HPDE6-E6E7 (cell line): ENCODE data around the gene AMBRA1.

Source experiments
- DNase-seq: peaks from one replicate; pipeline ENCODE4 v3.0.0; 2011; ENCODE audit warnings: missing footprints; ENCODE audit errors: extremely low spot score

The AMBRA1 gene

GRCh38 chr11:46444305-46444704 is 149.5 kb downstream of the AMBRA1 start:
- no peak for DNase-seq

- DNase-seq = no peak
Measured at GRCh38 chr11:46438211-46438610, 155.6 kb downstream of the AMBRA1 start.

- no peak for DNase-seq
Measured at GRCh38 chr11:46437122-46437689, 156.6 kb downstream of the AMBRA1 start.

DNA sequence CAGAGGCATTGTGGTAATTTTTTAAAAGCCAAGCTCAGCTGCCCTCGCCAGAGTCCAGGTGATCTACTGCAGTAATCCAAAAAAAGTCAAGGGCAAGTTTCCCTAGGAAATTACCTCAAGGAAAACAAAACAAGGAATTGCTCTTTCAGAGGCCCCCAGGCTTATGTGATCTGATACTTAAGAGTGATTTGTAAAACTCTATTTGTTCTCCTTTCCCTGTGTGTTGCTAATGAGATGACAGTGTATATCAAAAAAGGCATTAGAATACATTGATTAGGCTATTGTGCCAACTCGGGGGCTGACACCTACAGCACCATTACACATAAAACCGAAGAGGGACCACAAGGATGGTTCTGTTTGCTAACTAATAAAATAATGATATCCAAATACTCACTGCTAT is 157.7 kb downstream of the AMBRA1 start:
- DNase-seq = no peak

DNA sequence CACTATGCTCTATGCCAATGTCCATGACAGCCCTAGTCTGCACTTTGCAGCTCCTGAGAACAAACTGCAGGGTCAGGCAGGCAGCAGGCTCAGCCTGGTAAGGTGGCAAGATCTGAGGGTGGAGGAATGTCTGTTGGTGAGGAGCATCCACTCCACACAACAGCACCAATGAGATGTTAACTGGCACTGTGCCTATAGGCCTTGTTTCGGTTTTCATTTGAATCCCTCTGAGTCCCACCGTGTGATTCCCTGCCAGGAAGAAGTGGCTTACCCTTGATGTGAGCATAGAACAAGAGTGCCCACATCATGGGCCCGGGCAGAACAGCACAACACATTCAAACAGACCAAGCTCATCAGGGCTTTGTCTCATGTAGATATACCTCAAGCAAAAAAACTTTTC is 158.1 kb downstream of the AMBRA1 start:
- no peak for DNase-seq

DNA sequence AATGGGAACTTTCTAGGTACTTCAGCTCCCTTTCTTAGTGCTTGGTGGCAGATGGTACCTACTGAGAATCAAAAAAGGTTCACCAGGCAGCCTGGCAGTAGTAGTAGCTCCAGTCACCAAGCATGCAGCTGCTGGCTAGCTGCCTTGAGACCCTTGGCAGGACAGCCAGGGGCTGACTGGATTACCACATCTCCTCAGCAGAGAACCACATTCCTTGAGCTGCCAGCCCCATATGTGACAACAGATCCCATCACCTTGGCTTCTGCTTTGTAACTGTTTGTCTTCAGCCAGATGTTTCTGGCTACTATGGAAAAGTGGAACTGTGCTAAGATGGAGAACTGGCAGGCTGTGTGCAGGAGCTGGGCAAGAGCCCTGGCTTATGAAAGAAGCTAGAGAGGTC is 162.6 kb downstream of the AMBRA1 start:
- no peak for DNase-seq

DNA sequence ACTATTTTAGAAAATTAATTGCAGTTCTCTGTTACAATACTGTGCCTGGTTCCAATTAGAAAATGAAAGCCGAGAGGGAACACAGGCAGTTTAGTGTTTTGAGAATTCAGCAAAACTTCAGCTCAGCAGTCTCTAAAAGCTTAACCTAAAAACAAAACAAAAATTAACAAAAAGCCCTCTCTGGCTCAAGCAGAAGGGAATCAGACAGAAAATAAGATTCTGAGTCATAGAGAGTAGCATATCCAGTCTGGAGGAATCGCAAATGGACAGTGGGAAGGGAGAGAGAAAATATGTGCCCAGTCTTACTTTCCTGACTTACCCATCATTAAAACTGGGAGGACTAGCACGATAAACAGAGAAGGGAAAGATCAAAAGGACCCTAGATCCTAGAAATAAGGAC is 164.1 kb downstream of the AMBRA1 start:
- DNase-seq = no peak

DNA sequence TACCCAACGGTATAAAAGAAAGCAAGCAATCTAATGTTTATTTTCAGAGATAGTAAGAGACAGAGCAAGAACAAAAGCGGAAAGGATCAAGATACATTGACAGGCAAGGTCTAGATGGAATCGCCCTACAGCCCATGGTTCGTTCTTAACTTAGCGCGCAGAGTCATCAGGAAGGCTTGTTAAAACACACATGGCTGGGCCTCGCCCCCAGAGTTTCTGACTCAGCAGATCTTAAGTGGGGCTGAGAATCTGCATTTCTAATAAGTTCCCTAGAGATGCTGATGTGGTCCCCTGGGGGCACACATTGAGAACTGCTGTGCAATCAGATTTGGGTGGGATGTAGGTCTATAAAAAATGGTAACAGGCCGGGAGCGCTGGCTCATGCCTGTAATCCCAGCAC is 166.5 kb downstream of the AMBRA1 start:
- no peak for DNase-seq

- no peak for DNase-seq
Measured at GRCh38 chr11:46426233-46426991, 167.4 kb downstream of the AMBRA1 start.

DNA sequence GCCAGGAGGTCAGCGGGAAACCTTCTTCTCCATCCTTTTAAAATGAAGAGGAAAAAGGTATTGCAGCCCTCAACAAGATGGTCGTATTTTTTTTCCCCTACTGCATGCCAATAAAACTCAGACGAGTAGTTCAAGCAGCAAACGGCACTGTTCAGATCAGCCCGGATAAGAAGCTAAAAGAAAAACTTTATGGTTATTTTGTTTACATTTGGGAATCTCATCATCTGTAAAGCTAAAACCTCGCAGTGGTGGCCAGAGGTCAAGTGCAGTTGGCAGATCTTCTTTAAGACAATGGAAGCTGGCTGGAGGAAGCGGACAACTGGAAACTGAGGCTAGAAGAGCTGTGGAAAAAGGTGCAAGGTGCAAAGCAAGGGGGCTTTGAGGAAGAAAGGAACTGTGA is 171.2 kb downstream of the AMBRA1 start:
- DNase-seq = no peak

DNA sequence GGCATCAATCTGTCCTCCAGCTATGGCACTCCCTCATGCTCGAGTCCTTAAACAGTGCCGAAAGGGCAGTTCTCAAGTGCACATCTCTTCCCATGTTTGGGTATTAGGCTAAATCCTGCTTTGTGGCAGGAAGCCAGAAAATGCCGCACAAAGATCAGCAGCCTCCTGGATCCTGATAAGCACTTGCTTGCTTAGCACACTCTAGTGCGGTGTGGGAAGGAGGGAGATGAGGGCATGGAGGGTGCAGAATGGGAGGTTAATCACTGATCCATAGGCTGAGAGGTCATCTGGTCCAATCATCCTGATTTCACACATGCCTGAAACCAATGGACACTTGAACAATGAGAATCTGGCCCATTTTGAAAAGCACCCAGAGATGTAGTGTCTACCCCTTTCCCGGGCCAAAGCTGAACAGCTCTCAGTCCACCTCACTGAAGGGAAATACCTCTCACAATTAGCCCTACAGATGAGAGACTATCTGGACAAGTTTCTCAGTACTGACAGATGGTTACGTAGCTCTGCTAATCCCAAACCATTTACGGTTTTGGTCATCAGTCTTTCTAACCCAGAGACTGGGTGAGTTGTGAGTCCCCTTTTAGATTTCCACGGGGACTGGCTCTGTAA is 172.5 kb downstream of the AMBRA1 start:
- DNase-seq = no peak

- DNase-seq = no peak
Measured at GRCh38 chr11:46420513-46420912, 173.3 kb downstream of the AMBRA1 start.

- no peak for DNase-seq
Measured at GRCh38 chr11:46418751-46419150, 175.1 kb downstream of the AMBRA1 start.

GRCh38 chr11:46417711-46418110 is 176.1 kb downstream of the AMBRA1 start:
- DNase-seq = no peak

GRCh38 chr11:46414879-46415278 is 178.9 kb downstream of the AMBRA1 start:
- DNase-seq = no peak

DNA sequence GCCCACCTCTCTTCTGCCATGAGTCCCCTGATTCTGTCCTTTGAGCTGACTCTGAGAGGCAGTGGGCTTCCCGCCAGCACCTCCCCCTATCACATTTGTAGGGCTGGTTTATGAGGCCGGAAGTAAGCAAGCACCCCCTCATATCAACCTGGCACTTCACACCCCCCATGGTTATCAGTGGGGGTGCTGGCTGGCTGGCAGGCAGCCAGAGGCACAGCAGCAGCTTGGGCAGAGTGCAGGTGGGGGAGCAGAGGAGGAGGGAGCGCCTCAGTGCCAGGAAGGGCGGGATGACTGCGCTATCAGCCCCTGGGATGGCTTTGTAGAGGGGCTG is 179.4 kb downstream of the AMBRA1 start:
- no peak for DNase-seq

- no peak for DNase-seq
Measured at GRCh38 chr11:46413760-46414465, 179.9 kb downstream of the AMBRA1 start.

DNA sequence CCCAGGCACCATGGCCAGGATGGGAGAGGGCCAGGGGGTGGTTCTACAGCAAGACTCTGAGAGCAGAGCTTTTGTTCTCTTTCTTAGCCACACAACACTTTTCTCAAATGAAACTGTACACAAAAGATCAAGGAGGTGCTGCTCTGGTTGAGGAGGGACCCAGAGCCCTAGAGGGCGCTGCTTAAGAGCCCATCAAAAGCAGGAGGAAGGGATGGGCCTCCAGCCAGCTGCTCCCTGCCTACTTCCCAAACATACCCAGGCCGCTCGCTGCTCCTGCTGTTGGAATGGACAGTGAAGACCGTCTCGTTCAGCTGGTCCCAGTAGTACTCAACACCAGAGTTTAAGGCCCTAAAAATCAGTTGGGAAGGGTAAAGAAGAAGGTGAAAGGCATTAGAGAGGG is 183.8 kb downstream of the AMBRA1 start:
- no peak for DNase-seq

DNA sequence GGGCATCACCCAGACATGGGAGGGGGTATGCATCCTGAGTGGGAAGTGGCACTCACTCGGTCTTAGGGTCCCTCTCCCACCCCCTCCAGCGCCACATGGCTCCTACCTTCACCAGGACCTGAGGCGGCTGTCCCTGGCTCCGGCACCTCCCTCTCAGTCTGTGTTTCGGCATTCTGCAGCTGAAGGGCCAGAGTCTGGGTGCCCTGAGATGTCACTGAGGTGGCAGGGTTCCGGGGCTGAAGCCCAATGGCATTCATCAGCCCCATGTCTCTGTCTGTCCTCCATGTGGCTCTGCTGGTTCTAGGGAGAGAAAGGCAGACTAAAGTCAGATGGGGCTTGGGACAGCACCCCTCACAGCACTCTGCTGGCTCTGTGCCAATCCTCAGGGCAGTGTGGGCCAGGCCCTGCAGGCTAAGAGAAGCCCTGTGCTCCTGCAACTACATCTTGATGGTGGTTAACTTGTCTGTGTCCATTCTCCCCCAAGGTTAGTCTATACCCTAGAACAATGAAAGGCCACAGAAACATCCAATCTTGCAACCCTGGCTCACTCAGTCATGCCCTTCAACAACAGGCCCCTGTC is 185.3 kb downstream of the AMBRA1 start:
- no peak for DNase-seq

- no peak for DNase-seq
Measured at GRCh38 chr11:46407635-46408034, 186.2 kb downstream of the AMBRA1 start.

DNA sequence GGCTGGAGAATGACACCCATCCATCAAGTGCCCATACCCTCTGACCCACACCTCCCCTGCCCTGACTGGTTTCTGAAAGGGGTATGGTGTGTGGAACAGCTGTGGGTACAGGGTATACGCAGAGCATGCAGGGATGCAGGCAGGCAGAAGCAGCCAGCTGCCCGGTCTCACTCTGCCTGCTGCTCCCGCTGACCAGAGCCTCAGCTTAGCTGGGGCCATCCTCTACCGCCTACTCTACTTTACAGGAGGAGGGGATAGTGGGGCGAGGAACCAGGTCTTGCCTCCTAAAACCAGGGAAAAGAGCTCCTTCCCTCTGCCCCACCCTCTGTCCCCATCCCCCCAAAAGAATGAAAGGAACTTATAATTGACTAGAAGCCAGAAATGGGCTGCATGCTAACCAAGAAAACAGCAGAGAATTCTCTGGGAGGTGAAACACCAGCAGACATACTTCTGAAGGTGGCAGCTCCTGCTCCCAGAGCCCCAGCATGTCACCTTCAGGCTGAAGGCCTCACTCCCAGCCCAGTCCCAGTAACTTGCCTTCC is 189.3 kb downstream of the AMBRA1 start:
- DNase-seq = no peak
